ENCODE data around the gene MAPK1IP1L.

- no peak for TF ChIP-seq CTCF (IDR thresholded peaks at IDR 0.05)
- TF ChIP-seq POLR2A (IDR thresholded peaks at IDR 0.05): no peak
These were observed 6.5 kb downstream of the MAPK1IP1L start for GRCh38 chr14:55057919-55058318.
